ENCODE data around the gene PHLDA2. TPM values are rescaled to one million over a fixed set of nuclear protein-coding genes. Genes with fewer than 3 reads are reported as not detected.
A peak's percentile ranks its signal among the peaks of the same experiment; 100 is the strongest.

PHLDA2 gene
- total RNA-seq, 3 donors from 2014 or later = 2.0 to 2.3 TPM; not detected in 1

DNA sequence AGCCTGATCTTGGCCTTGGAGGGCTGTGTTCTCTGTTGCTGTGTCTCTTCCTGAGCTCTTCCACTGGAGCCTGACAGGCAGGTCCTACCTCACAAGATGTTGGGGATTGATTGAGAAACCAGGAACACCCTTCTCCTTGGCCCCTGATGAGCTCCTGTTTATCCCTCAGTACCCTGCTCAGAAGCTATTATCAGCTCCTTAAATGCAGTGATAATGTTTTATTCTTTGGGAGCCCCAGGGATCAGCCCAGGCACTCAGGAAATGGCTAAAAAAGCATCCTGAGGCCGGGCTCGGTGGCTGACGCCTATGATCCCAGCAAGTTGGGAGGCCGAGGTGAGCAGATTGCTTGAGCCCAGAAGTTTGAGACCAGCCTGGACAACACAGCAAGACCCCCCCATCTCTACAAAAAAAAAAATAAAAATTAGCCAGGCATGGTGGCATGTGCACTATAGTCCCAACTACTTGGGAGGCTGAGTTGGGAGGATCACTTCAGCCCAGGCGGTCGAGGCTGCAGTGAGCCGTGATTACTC, 4.9 kb upstream of the PHLDA2 start:
- Histone ChIP-seq H3K4me3 (no peak overlapping the region), H3K27me3 (no peaks in the 10 kb centered on the region), H3K9me3 (peaks cover 7 to 8% of the 10 kb centered on the region in 2 donors), H3K4me1 (peaks cover 4 to 8% of the 10 kb centered on the region in 2 donors), H3K27ac (peak overlapping the region; percentile 32 to 65), H3K36me3 (no peaks in the 10 kb centered on the region)
- TF ChIP-seq POLR2A (IDR thresholded peaks at IDR 0.05) (no peak), POLR2AphosphoS5 (IDR thresholded peaks at IDR 0.05) (no peak)
- TF ChIP-seq, protein P1, sequence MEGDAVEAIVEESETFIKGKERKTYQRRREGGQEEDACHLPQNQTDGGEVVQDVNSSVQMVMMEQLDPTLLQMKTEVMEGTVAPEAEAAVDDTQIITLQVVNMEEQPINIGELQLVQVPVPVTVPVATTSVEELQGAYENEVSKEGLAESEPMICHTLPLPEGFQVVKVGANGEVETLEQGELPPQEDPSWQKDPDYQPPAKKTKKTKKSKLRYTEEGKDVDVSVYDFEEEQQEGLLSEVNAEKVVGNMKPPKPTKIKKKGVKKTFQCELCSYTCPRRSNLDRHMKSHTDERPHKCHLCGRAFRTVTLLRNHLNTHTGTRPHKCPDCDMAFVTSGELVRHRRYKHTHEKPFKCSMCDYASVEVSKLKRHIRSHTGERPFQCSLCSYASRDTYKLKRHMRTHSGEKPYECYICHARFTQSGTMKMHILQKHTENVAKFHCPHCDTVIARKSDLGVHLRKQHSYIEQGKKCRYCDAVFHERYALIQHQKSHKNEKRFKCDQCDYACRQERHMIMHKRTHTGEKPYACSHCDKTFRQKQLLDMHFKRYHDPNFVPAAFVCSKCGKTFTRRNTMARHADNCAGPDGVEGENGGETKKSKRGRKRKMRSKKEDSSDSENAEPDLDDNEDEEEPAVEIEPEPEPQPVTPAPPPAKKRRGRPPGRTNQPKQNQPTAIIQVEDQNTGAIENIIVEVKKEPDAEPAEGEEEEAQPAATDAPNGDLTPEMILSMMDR (IDR thresholded peaks at IDR 0.05) = no peak
- DNase-seq (ENCODE audit: low spot score in 2 of 2) = no peak
- intact Hi-C loops (cut with DNase I; ENCODE audit: low total_unique reads) = no loop called here

DNA sequence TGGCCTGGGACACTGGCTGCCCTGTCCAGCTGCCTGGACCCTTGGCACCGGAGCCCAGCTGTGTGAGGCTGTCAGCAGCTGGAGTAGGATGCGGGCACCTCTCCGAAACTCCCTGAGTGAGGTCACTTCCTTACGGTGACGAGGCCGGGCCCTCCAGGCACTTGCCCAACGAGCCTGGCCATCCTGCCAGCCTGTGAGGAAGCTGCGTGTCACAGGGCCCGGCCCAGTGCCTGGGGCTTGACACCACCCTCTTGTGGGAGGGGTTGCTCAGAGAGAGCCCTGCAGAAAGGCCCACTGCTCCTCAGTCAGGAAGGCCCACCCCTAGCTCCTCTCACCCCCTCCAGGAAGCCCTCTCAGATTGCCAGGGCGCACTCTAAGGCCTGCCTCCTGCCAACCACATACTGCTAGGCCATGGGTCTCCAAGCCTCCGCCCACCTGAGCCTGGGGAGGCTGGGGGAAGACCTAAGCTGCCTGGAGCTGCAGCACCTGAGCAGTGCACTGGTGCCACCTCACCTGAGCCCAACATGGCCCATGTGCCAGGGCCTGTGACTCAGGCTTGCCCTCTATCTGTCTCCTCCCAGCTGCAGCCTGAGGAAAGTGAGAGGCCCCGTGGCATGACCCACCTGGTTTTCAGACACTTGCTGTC, 4.3 kb upstream of the PHLDA2 start:
- peaks cover 7 to 8% of the 10 kb centered on the region in 2 donors for H3K9me3 ChIP-seq
- H3K27me3 ChIP-seq = no peaks in the 10 kb centered on the region
- H3K27ac ChIP-seq = peak overlapping the region; percentile 65
- no peak overlapping the region for H3K4me3 ChIP-seq
- intact Hi-C loops (cut with DNase I; ENCODE audit: low total_unique reads) = no loop called here
- no peaks in the 10 kb centered on the region for H3K36me3 ChIP-seq
- DNase-seq (ENCODE audit: low spot score in 2 of 2) = peak; percentile 74 to 76
- TF ChIP-seq POLR2AphosphoS5 (IDR thresholded peaks at IDR 0.05) (peak in 1 of 3 donors; percentile 12), POLR2A (IDR thresholded peaks at IDR 0.05) (no peak)
- TF ChIP-seq, protein P1 (IDR thresholded peaks at IDR 0.05) = no peak
- peaks cover 4 to 8% of the 10 kb centered on the region in 2 donors for H3K4me1 ChIP-seq

- peaks cover 4 to 8% of the 10 kb centered on the region in 2 donors for H3K4me1 ChIP-seq
- intact Hi-C loops (cut with DNase I; ENCODE audit: low total_unique reads) = no loop called here
- no peaks in the 10 kb centered on the region for H3K36me3 ChIP-seq
- DNase-seq (ENCODE audit: low spot score in 2 of 2) = peak in 1 of 2 donors; percentile 51
- TF ChIP-seq, protein P1 (IDR thresholded peaks at IDR 0.05) = no peak
- TF ChIP-seq POLR2AphosphoS5 (IDR thresholded peaks at IDR 0.05) (no peak), POLR2A (IDR thresholded peaks at IDR 0.05) (no peak)
- peaks cover 5 to 7% of the 10 kb centered on the region in 2 donors for H3K9me3 ChIP-seq
- H3K27ac ChIP-seq = peak overlapping the region; percentile 65
- no peak overlapping the region for H3K4me3 ChIP-seq
- no peaks in the 10 kb centered on the region for H3K27me3 ChIP-seq
Observed at GRCh38 chr11:2932850-2933251, 3.6 kb upstream of the PHLDA2 start.

GRCh38 chr11:2931771-2932738, 2.8 kb upstream of the PHLDA2 start:
- intact Hi-C loops (cut with DNase I; ENCODE audit: low total_unique reads) = no loop called here
- no peaks in the 10 kb centered on the region for H3K36me3 ChIP-seq
- H3K27ac ChIP-seq = peak overlapping the region in 1 of 2 donors; percentile 65

More at GRCh38 chr11:2931771-2932738, 2.8 kb upstream of the PHLDA2 start:
- H3K27me3 ChIP-seq = no peaks in the 10 kb centered on the region
- TF ChIP-seq POLR2A (IDR thresholded peaks at IDR 0.05) (no peak), POLR2AphosphoS5 (IDR thresholded peaks at IDR 0.05) (no peak)
- TF ChIP-seq, protein P1 (IDR thresholded peaks at IDR 0.05) = no peak
- H3K4me3 ChIP-seq = no peak overlapping the region
- H3K4me1 ChIP-seq = peaks cover 4 to 8% of the 10 kb centered on the region in 2 donors
- DNase-seq (ENCODE audit: low spot score in 2 of 2) = peak in 1 of 2 donors; percentile 50
- no peaks in the 10 kb centered on the region for H3K9me3 ChIP-seq
